GM12892 (cell line): ENCODE results near the gene MFAP5.

ENCODE experiments used
- POLR2A ChIP-seq: IDR thresholded peaks from 2 replicates; pipeline ENCODE4 v1.6.1; 2011; ENCODE audit warnings: low read depth, low read length, control low read depth
- POLR2AphosphoS5 ChIP-seq: IDR thresholded peaks from 2 replicates; pipeline ENCODE4 v1.6.1; 2011; ENCODE audit warnings: low read depth, low read length, control low read depth
- TAF1 ChIP-seq: IDR thresholded peaks from 2 replicates; pipeline ENCODE4 v1.6.1; 2011; ENCODE audit warnings: low read depth, mild to moderate bottlenecking, control low read depth, low read length, borderline replicate concordance

- no peak for TF ChIP-seq TAF1
- no peak for TF ChIP-seq POLR2A
- no peak for TF ChIP-seq POLR2AphosphoS5
These were observed at the start of gene MFAP5 for GRCh38 chr12:8662593-8662992.
